C4-2B (cell line): Measurements from ENCODE around the gene ARHGAP21.

Source experiments
- CTCF ChIP-seq: fragments of 450-650 bp; conservative IDR thresholded peaks from 2 replicates; pipeline ENCODE4 v1.5.1; 2017; ENCODE audit warnings: mild to moderate bottlenecking
- ZFX ChIP-seq: fragments of 450-650 bp; IDR thresholded peaks from 2 replicates; pipeline ENCODE4 v1.6.1; 2017

GRCh38 chr10:24722676-24723385, 856 bp downstream of the ARHGAP21 start:
- TF ChIP-seq CTCF (0 out of 2 replicates have a peak, but pooled peaks have one; percentile 2), ZFX (peak; percentile 98)
